Caki2 (cell line): ENCODE measurements around the gene AGXT2. TPM values are rescaled to one million over a fixed set of nuclear protein-coding genes. Genes with fewer than 3 reads are reported as not detected.

Experiments used
- DNase-seq: peaks from one replicate; pipeline ENCODE4 v3.0.0-alpha.2; 2015; ENCODE audit warnings: low read depth
- in situ Hi-C: cut with HindIII; loops from 2 replicates; pipeline ENCODE4 v1.10.0; 2016; ENCODE audit warnings: low sequenced_read_pairs, low pct_unique_long_range_greater_than_20kb, mixed read lengths
- total RNA-seq: library from RNA; depleted of rRNA; stranded (reverse); fragments of >200 nt; shearing (Covaris generic); gene quantifications from 2 replicates; pipeline ENCODE4 v1.2.3, GENCODE V29; 2014; ENCODE audit warnings: low replicate concordance; rRNA removed

The AGXT2 gene, protein sequence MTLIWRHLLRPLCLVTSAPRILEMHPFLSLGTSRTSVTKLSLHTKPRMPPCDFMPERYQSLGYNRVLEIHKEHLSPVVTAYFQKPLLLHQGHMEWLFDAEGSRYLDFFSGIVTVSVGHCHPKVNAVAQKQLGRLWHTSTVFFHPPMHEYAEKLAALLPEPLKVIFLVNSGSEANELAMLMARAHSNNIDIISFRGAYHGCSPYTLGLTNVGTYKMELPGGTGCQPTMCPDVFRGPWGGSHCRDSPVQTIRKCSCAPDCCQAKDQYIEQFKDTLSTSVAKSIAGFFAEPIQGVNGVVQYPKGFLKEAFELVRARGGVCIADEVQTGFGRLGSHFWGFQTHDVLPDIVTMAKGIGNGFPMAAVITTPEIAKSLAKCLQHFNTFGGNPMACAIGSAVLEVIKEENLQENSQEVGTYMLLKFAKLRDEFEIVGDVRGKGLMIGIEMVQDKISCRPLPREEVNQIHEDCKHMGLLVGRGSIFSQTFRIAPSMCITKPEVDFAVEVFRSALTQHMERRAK
- not detected in 2 replicates for total RNA-seq

DNA sequence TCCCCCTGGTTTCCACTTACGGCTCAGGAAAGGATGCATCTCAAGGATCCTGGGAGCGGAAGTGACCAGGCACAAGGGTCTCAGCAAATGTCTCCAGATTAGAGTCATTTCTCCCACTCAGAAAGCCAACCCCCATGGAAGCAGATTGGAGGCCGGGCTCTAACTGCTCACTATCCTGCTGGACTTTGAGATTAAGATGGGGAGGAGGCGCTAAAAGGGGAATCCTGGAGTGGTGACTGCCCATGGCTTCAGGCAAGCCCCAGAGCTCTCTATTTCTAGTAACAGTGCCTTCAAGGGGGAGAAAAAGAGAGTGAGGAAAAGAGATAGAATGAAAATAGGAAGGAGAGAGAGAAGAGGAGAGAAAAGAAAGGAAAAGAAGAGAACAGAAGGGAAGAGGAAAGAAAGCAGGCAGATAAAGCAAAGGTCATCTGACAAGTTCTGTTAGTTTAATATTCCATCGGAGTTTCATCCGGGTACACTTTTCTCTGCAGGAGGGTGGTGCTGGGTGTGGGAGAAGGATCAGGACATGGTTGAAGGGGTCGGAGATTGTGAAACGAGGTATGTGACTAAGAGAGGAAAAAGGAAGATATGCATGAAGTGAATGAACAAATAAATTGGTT lies at the start of gene AGXT2:
Gene AGXT2, minus strand, starts transcription at position 165 of the 620 bp plus-strand sequence. Its CDS starts 57 bp downstream, at position 108.
- in situ Hi-C loops = no loop called here
- no peak for DNase-seq

- in situ Hi-C loops = no loop called here
- no peak for DNase-seq
Observed at GRCh38 chr5:35096932-35097331, 49.2 kb upstream of the AGXT2 start.

- in situ Hi-C loops = no loop called here
- no peak for DNase-seq
Observed at GRCh38 chr5:35096216-35096615, 48.5 kb upstream of the AGXT2 start.

GRCh38 chr5:35095366-35095765 lies 47.6 kb upstream of the AGXT2 start:
- in situ Hi-C loops = no loop called here
- no peak for DNase-seq

DNA sequence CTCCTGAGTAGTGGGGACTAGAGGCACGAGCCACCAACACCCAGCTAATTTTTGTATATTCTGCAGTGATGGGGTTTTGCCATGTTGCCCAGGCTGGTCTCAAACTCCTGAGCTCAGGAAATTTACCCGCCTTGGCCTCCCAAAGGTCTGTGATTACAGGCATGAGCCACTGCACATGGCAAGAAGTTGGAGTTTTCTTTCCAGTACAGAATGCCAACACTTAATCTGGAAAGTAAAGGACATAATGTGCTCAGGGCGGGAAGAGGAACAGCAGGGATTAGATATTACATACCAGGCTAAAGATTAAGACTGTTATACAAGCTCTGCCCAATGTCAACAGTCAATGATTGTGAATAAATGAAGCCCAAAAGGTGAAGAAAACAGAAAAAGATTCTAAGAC lies 47.2 kb upstream of the AGXT2 start:
- in situ Hi-C loops = no loop called here
- DNase-seq = no peak

DNA sequence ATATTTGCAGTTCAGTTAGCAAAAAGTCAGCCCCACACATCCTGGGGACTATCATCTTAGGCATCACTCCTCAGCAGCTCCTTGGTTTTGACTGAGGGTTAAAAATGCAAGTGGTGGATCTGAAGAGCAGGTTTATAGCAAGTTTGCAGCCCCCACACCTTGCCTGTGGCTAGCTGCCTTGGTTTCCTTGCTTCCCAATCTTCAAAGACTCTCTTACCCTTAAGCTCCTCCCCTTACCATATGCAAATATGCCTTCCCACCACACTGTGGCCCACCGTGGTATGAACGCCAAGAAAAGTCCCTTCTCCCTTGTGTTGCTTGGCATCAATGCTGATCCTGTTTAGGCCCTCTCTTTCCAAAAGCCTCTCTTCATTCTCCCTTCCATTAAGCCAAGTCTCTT lies 45.0 kb upstream of the AGXT2 start:
- DNase-seq = no peak
- in situ Hi-C loops = no loop called here

DNA sequence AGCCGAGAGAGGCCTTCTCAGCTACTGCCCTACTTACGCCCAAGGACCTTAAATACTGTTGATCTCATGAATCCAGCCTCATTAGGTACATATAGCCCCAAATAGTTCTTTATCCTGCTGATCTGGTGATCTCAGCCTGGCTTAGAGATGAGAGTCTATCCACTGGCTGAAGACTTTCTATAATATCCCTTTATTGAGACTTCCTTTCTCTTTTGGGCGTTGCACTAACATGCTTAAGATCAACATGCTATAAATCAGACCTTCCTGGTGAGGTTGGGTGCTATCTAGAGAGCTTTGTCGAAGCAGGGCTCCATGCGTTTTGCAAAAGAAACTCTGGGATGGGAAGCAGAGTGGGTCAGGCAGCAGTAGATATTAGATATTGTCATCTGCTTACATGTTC lies 44.0 kb upstream of the AGXT2 start:
- no peak for DNase-seq
- in situ Hi-C loops = no loop called here

GRCh38 chr5:35089334-35090314 lies 41.9 kb upstream of the AGXT2 start:
- peak; percentile 32 for DNase-seq
- in situ Hi-C loops = no loop called here

DNA sequence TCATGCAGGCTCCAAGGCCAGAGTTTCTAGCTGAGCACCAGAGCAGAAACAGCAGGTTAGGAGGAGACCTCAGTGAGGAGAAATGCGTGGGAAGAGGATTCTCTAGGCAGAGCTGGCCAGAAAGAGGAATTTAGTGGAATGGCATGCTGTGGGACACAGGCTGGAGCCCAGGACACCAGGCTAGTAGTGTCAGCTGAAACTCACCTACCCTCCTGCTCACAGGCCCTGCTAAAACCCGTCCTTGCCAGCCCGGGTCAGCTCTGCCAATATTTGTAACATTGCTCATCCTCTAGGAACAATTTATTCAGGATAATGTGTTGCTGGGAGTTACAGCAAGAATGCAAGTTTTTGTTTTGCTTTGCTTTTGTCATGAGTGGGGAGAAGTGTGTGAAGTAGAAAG lies 40.2 kb upstream of the AGXT2 start:
- DNase-seq = no peak
- in situ Hi-C loops = no loop called here

DNA sequence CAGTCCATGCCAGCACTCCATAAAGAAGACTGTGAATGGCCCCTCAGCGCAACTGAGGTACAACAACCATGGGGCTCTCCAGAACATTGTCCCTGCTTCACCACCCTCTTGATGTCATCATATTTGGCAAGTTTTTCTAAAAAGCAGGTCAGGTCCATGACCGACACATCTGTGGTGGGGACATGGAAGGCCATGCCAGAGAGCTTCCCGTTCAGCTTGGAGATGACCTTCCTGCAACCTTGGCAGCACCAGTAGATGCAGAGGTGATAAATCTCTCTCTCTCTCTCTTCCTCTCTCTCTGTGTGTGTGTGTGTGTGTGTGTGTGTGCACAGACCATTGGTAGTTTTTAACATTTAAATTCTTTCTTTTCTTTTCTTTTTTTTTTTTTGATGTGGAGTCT lies 35.4 kb upstream of the AGXT2 start:
- in situ Hi-C loops = no loop called here
- DNase-seq = no peak

DNA sequence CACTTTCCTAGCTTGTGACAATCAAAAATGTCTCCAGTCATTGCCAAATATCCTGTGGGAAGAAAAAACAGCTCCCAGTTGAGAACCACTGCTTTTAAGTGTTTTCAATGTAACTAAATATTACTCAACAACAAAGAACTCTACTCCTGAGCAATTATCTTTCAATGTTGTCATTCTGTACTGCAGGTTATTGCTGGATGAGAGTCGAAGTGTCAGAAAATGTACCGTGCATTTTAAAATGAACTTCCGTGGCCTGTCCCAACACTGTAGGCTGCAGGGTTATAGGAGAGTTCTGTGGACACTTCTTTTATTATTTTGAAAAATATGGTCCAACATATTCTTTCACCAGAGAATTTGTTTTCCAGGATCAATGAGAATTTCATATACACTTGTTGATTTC lies 34.8 kb upstream of the AGXT2 start:
- DNase-seq = no peak
- in situ Hi-C loops = no loop called here

DNA sequence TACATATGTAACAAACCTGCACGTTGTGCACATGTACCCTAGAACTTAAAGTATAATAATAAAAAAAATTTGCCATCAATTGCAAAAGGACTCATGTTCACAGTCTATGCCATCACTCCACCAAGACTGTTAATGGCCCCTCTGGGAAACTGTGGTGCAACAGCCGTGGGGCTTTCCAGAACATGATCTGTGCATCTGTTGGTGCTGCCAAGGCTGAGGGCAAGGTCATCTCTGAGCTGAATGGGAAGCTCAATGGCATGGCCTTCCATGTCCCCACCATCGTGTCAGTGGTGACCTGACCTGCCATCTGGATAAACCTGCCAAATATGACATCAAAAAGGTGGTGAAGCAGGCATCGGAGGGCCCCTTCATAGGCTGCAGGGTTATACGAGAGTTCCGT lies 33.4 kb upstream of the AGXT2 start:
- in situ Hi-C loops = no loop called here
- no peak for DNase-seq

DNA sequence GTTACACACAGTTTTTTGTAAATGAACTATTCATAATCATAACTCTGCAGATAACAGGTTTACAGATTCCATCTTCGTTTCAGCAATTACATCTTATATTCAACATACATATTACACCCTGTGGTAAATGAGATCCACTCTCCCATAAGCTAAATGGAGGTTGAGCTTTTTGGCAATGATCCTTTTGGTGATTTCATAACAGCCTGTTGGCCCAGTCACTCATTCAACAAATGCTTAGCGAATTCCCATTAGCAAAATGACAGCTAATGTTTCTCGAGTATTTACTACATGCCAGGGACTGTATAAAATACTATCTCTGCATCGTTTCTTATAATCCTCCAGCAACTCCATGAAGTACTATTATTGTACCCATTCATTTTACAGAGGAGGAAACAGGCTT lies 25.4 kb upstream of the AGXT2 start:
- in situ Hi-C loops = no loop called here
- DNase-seq = no peak

- DNase-seq = no peak
- in situ Hi-C loops = no loop called here
Observed at GRCh38 chr5:35069188-35069587, 21.4 kb upstream of the AGXT2 start.

GRCh38 chr5:35067985-35068384 lies 20.2 kb upstream of the AGXT2 start:
- DNase-seq = no peak
- in situ Hi-C loops = no loop called here

- in situ Hi-C loops = no loop called here
Observed at GRCh38 chr5:35066260-35066795, 18.6 kb upstream of the AGXT2 start.

DNA sequence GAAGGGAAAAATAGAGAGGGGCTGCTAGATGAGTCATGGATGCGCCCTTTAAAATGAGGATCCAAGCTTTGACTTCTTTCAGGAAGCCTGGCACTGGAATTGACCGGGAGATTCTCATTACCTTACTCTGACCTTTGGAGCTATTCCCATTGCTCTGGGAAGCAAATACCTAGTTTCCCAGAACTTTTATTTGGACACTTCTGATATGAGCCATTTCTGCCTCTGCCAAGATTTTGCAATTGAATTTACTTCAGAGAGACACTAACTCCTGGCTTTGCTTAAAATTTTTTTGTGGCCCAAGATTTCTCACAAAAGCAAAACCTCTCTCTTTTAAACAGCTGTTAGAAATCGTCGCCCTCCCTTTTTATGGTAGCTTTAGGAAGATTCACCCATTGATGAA lies 15.7 kb upstream of the AGXT2 start:
- in situ Hi-C loops = no loop called here
- no peak for DNase-seq

More at GRCh38 chr5:35066260-35066795, 18.6 kb upstream of the AGXT2 start:
- no peak for DNase-seq

- in situ Hi-C loops = no loop called here
Observed at GRCh38 chr5:35061211-35061770, 13.5 kb upstream of the AGXT2 start.

More at GRCh38 chr5:35061211-35061770, 13.5 kb upstream of the AGXT2 start:
- DNase-seq = no peak
